ENCODE data around the gene PAK4.

Gene PAK4

GRCh38 chr19:39150807-39151600 is 25.4 kb downstream of the PAK4 start:
- H3K36me3 ChIP-seq (ENCODE audit: insufficient read depth, insufficient read length, low read length): peaks cover 9% of the 10 kb centered on the region
- peaks cover 6% of the 10 kb centered on the region; the same call in 1 of the 2 replicates for H3K9me3 ChIP-seq (ENCODE audit: insufficient read depth, low read length)
- no peaks in the 10 kb centered on the region for H3K27me3 ChIP-seq (ENCODE audit: insufficient read depth, insufficient read length)
- DNase-seq (ENCODE audit: low read depth, low spot score): no peak
- H3K4me3 ChIP-seq (ENCODE audit: insufficient read length, low read depth): no peak overlapping the region
- TF ChIP-seq SUZ12 (IDR thresholded peaks at IDR 0.05; ENCODE audit: extremely low read depth, insufficient read depth, insufficient read length): no peak
- no peak for TF ChIP-seq YY1 (IDR thresholded peaks at IDR 0.05; ENCODE audit: insufficient read depth, insufficient read length)
- no peak for TF ChIP-seq ZNF274 (IDR thresholded peaks at IDR 0.05; ENCODE audit: low read depth, low read length)
- no peak overlapping the region for H3K9ac ChIP-seq (ENCODE audit: insufficient read length, low read depth)
- peaks cover 6% of the 10 kb centered on the region for H3K4me1 ChIP-seq (ENCODE audit: insufficient read depth, insufficient read length)

- DNase-seq (ENCODE audit: low read depth, low spot score): no peak
- H3K9ac ChIP-seq (ENCODE audit: insufficient read length, low read depth): no peak overlapping the region
- peaks cover 9% of the 10 kb centered on the region for H3K4me1 ChIP-seq (ENCODE audit: insufficient read depth, insufficient read length)
- peaks cover 6% of the 10 kb centered on the region; the same call in 1 of the 2 replicates for H3K9me3 ChIP-seq (ENCODE audit: insufficient read depth, low read length)
- H3K4me3 ChIP-seq (ENCODE audit: insufficient read length, low read depth): no peak overlapping the region
- TF ChIP-seq SUZ12 (IDR thresholded peaks at IDR 0.05; ENCODE audit: extremely low read depth, insufficient read depth, insufficient read length): no peak
- peaks cover 6% of the 10 kb centered on the region for H3K36me3 ChIP-seq (ENCODE audit: insufficient read depth, insufficient read length, low read length)
- no peaks in the 10 kb centered on the region for H3K27me3 ChIP-seq (ENCODE audit: insufficient read depth, insufficient read length)
Measured at GRCh38 chr19:39152066-39152465, 26.5 kb downstream of the PAK4 start.

GRCh38 chr19:39154100-39154628 is 28.6 kb downstream of the PAK4 start:
- Histone ChIP-seq H3K27me3 (ENCODE audit: insufficient read depth, insufficient read length) (no peaks in the 10 kb centered on the region), H3K4me1 (ENCODE audit: insufficient read depth, insufficient read length) (peaks cover 9% of the 10 kb centered on the region), H3K36me3 (ENCODE audit: insufficient read depth, insufficient read length, low read length) (peaks cover 13% of the 10 kb centered on the region), H3K9ac (ENCODE audit: insufficient read length, low read depth) (no peak overlapping the region), H3K9me3 (ENCODE audit: insufficient read depth, low read length) (peaks cover under 1% of the 10 kb centered on the region; the same call in 1 of the 2 replicates), H3K4me3 (ENCODE audit: insufficient read length, low read depth) (no peak overlapping the region)
- TF ChIP-seq YY1 (IDR thresholded peaks at IDR 0.05; ENCODE audit: insufficient read depth, insufficient read length): no peak
- no peak for DNase-seq (ENCODE audit: low read depth, low spot score)

- H3K4me3 ChIP-seq (ENCODE audit: insufficient read length, low read depth): no peak overlapping the region
- no peaks in the 10 kb centered on the region for H3K27me3 ChIP-seq (ENCODE audit: insufficient read depth, insufficient read length)
- H3K9me3 ChIP-seq (ENCODE audit: insufficient read depth, low read length): no peaks in the 10 kb centered on the region
- TF ChIP-seq SUZ12 (IDR thresholded peaks at IDR 0.05; ENCODE audit: extremely low read depth, insufficient read depth, insufficient read length) (no peak), ZNF274 (IDR thresholded peaks at IDR 0.05; ENCODE audit: low read depth, low read length) (no peak), YY1 (IDR thresholded peaks at IDR 0.05; ENCODE audit: insufficient read depth, insufficient read length) (no peak)
- H3K4me1 ChIP-seq (ENCODE audit: insufficient read depth, insufficient read length): peaks cover 9% of the 10 kb centered on the region
- H3K9ac ChIP-seq (ENCODE audit: insufficient read length, low read depth): no peak overlapping the region
- H3K36me3 ChIP-seq (ENCODE audit: insufficient read depth, insufficient read length, low read length): peaks cover 13% of the 10 kb centered on the region
- no peak for DNase-seq (ENCODE audit: low read depth, low spot score)
Measured at GRCh38 chr19:39154629-39155100, 29.1 kb downstream of the PAK4 start.

GRCh38 chr19:39155114-39155700 is 29.6 kb downstream of the PAK4 start:
- Histone ChIP-seq H3K9me3 (ENCODE audit: insufficient read depth, low read length) (no peaks in the 10 kb centered on the region), H3K9ac (ENCODE audit: insufficient read length, low read depth) (no peak overlapping the region), H3K4me3 (ENCODE audit: insufficient read length, low read depth) (no peak overlapping the region), H3K36me3 (ENCODE audit: insufficient read depth, insufficient read length, low read length) (peaks cover 14% of the 10 kb centered on the region), H3K27me3 (ENCODE audit: insufficient read depth, insufficient read length) (no peaks in the 10 kb centered on the region), H3K4me1 (ENCODE audit: insufficient read depth, insufficient read length) (peaks cover 9% of the 10 kb centered on the region)
- no peak for DNase-seq (ENCODE audit: low read depth, low spot score)
- TF ChIP-seq ZNF274 (IDR thresholded peaks at IDR 0.05; ENCODE audit: low read depth, low read length) (no peak), SUZ12 (IDR thresholded peaks at IDR 0.05; ENCODE audit: extremely low read depth, insufficient read depth, insufficient read length) (no peak), YY1 (IDR thresholded peaks at IDR 0.05; ENCODE audit: insufficient read depth, insufficient read length) (no peak)

- H3K9me3 ChIP-seq (ENCODE audit: insufficient read depth, low read length): no peaks in the 10 kb centered on the region
- DNase-seq (ENCODE audit: low read depth, low spot score): no peak
- no peaks in the 10 kb centered on the region for H3K27me3 ChIP-seq (ENCODE audit: insufficient read depth, insufficient read length)
- TF ChIP-seq SUZ12 (IDR thresholded peaks at IDR 0.05; ENCODE audit: extremely low read depth, insufficient read depth, insufficient read length): no peak
- no peak for TF ChIP-seq YY1 (IDR thresholded peaks at IDR 0.05; ENCODE audit: insufficient read depth, insufficient read length)
- TF ChIP-seq ZNF274 (IDR thresholded peaks at IDR 0.05; ENCODE audit: low read depth, low read length): no peak
- H3K4me1 ChIP-seq (ENCODE audit: insufficient read depth, insufficient read length): peaks cover 9% of the 10 kb centered on the region
- H3K9ac ChIP-seq (ENCODE audit: insufficient read length, low read depth): no peak overlapping the region
- H3K4me3 ChIP-seq (ENCODE audit: insufficient read length, low read depth): no peak overlapping the region
- H3K36me3 ChIP-seq (ENCODE audit: insufficient read depth, insufficient read length, low read length): peaks cover 19% of the 10 kb centered on the region
Measured at GRCh38 chr19:39155741-39156140, 30.2 kb downstream of the PAK4 start.
